Trophoblast cell (in vitro differentiated cells and primary cell): ENCODE data around the gene SLC6A16.
A peak's percentile ranks its signal among the peaks of the same experiment; 100 is the strongest.

Experiments used
- DNase-seq, 2 donors: peaks; one replicate each; pipeline ENCODE4 v3.0.0-alpha.2; 2016
- H2AFZ ChIP-seq: 2 replicates; pipeline ENCODE4 v1.6.1; 2013; ENCODE audit warnings: low read length, moderate library complexity, mild to moderate bottlenecking; ENCODE audit not compliant: insufficient read depth, poor library complexity
- H2AK5ac ChIP-seq: 2 replicates; pipeline ENCODE4 v1.6.1; 2013; ENCODE audit warnings: mild to moderate bottlenecking, low read length
- H2BK120ac ChIP-seq: 2 replicates; pipeline ENCODE4 v1.6.1; 2013; ENCODE audit warnings: low read length, mild to moderate bottlenecking, moderate library complexity; ENCODE audit not compliant: insufficient read depth, poor library complexity
- H2BK12ac ChIP-seq: 2 replicates; pipeline ENCODE4 v1.6.1; 2013; ENCODE audit warnings: mild to moderate bottlenecking, low read length, moderate library complexity
- H2BK5ac ChIP-seq: 2 replicates; pipeline ENCODE4 v1.6.1; 2013; ENCODE audit warnings: low read length, low read depth, moderate library complexity, mild to moderate bottlenecking; ENCODE audit not compliant: poor library complexity
- H3K14ac ChIP-seq: 2 replicates; pipeline ENCODE4 v1.6.1; 2013; ENCODE audit warnings: mild to moderate bottlenecking, low read length
- H3K18ac ChIP-seq: 2 replicates; pipeline ENCODE4 v1.6.1; 2013; ENCODE audit warnings: mild to moderate bottlenecking, low read length
- H3K23ac ChIP-seq: 2 replicates; pipeline ENCODE4 v1.6.1; 2013; ENCODE audit warnings: low read length
- H3K27ac ChIP-seq: 2 replicates; pipeline ENCODE4 v1.5.1; 2013; ENCODE audit warnings: low read depth, mild to moderate bottlenecking, inconsistent platforms, low read length, moderate library complexity
- H3K27me3 ChIP-seq: 2 replicates; pipeline ENCODE4 v1.6.1; 2013; ENCODE audit warnings: inconsistent platforms, mild to moderate bottlenecking, low read length, moderate library complexity; ENCODE audit not compliant: insufficient read depth
- H3K36me3 ChIP-seq, 2 experiments: 1 replicate in 1 of 2; 2 replicates in 1 of 2; pipeline ENCODE4 v1.6.1; 2013; ENCODE audit warnings: low read length in 2 of 2, mild to moderate bottlenecking in 2 of 2, moderate library complexity in 1 of 2; ENCODE audit not compliant: insufficient read depth in 2 of 2, control insufficient read depth in 1 of 2
- H3K4ac ChIP-seq: 2 replicates; pipeline ENCODE4 v1.6.1; 2013; ENCODE audit warnings: low read depth, mild to moderate bottlenecking, low read length, moderate library complexity
- H3K4me1 ChIP-seq, 2 experiments: 1 replicate in 1 of 2; 2 replicates in 1 of 2; pipeline ENCODE4 v1.6.1; 2013; ENCODE audit warnings: low read length in 2 of 2, mild to moderate bottlenecking in 2 of 2, moderate library complexity in 1 of 2; ENCODE audit not compliant: insufficient read depth in 2 of 2, control insufficient read depth in 1 of 2
- H3K4me2 ChIP-seq: 2 replicates; pipeline ENCODE4 v1.6.1; 2013; ENCODE audit warnings: inconsistent platforms, mild to moderate bottlenecking, low read length, moderate library complexity
- H3K4me3 ChIP-seq: 2 replicates; pipeline ENCODE4 v1.5.1; 2013; ENCODE audit warnings: mild to moderate bottlenecking, low read depth, low read length, inconsistent platforms
- H3K79me1 ChIP-seq: one replicate; pipeline ENCODE4 v1.6.1; 2013; ENCODE audit warnings: low read length
- H3K79me2 ChIP-seq: 2 replicates; pipeline ENCODE4 v1.6.1; 2013; ENCODE audit warnings: low read length, mild to moderate bottlenecking; ENCODE audit not compliant: control insufficient read depth, insufficient read depth, poor library complexity
- H3K9ac ChIP-seq: 2 replicates; pipeline ENCODE4 v1.6.1; 2013; ENCODE audit warnings: mild to moderate bottlenecking, low read length
- H3K9me3 ChIP-seq: 2 replicates; pipeline ENCODE4 v1.6.1; 2013; ENCODE audit warnings: low read depth, mild to moderate bottlenecking, control low read depth, inconsistent platforms, low read length; ENCODE audit not compliant: insufficient read depth
- H4K12ac ChIP-seq: 2 replicates; pipeline ENCODE4 v1.6.1; 2013; ENCODE audit warnings: low read depth, mild to moderate bottlenecking, low read length, moderate library complexity
- H4K8ac ChIP-seq: 2 replicates; pipeline ENCODE4 v1.6.1; 2013; ENCODE audit warnings: low read depth, mild to moderate bottlenecking, low read length, moderate library complexity
- H4K91ac ChIP-seq: one replicate; pipeline ENCODE4 v1.6.1; 2013; ENCODE audit warnings: low read depth, mild to moderate bottlenecking, low read length, moderate library complexity
- WGBS: extraction: QIAGEN DNeasy Blood & Tissue Kit; methylation state at CpG from one replicate; pipeline ENCODE4 v1.1.7; 2013; ENCODE audit warnings: missing lambda C conversion rate; ENCODE audit not compliant: insufficient read length, insufficient coverage; ENCODE audit errors: extremely low coverage; 5-methylcytosine and 5-hydroxymethylcytosine counted together

SLC6A16 gene

GRCh38 chr19:49247676-49248075, 77.3 kb downstream of the SLC6A16 start:
- Histone ChIP-seq H3K79me1 (no peaks in the 10 kb centered on the region), H3K4ac (no peak overlapping the region), H3K4me3 (no peak overlapping the region), H3K36me3 (no peaks in the 10 kb centered on the region), H3K9ac (no peak overlapping the region), H3K9me3 (no peaks in the 10 kb centered on the region), H3K14ac (no peak overlapping the region), H3K18ac (no peak overlapping the region), H4K12ac (no peak overlapping the region), H3K4me1 (no peaks in the 10 kb centered on the region), H3K79me2 (no peaks in the 10 kb centered on the region), H2AFZ (no peak overlapping the region), H3K4me2 (no peak overlapping the region), H3K23ac (no peak overlapping the region), H2BK120ac (no peak overlapping the region), H4K91ac (no peak overlapping the region), H2BK5ac (no peak overlapping the region), H3K27ac (no peak overlapping the region), H3K27me3 (no peaks in the 10 kb centered on the region), H2BK12ac (no peak overlapping the region), H4K8ac (no peak overlapping the region), H2AK5ac (no peak overlapping the region)
- DNase-seq: no peak
- WGBS: no CpG with 5 or more reads among the region's 2 CpGs

DNA sequence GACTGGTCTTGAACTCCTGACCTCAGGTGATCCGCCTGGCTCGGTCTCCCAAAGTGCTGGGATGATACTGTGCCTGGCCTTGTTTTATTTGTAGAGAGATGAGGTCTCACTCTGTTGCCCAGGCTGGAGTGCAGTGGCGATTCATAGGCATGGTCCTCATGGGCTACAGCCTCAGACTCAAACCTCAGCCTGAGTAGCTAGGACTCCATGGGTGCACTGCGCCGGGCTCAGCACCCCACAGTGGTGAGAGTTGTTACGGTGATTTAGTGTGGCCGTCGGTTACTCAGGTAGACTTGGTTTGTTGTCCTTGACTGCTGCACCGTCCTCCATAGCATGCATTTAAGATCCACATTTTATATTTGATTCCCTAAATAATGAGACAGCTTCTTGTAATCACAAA, 80.7 kb downstream of the SLC6A16 start:
- Histone ChIP-seq H4K8ac (no peak overlapping the region), H3K4me3 (no peak overlapping the region), H3K27ac (no peak overlapping the region), H2BK5ac (no peak overlapping the region), H2BK120ac (no peak overlapping the region), H3K9ac (no peak overlapping the region), H3K4me2 (no peak overlapping the region), H3K36me3 (no peaks in the 10 kb centered on the region), H3K18ac (no peak overlapping the region), H2AFZ (no peak overlapping the region), H3K23ac (no peak overlapping the region), H3K27me3 (no peaks in the 10 kb centered on the region), H3K4me1 (no peaks in the 10 kb centered on the region), H3K79me2 (no peaks in the 10 kb centered on the region), H2BK12ac (no peak overlapping the region), H3K79me1 (no peaks in the 10 kb centered on the region), H2AK5ac (no peak overlapping the region), H4K91ac (no peak overlapping the region), H3K4ac (no peak overlapping the region), H4K12ac (no peak overlapping the region), H3K9me3 (no peaks in the 10 kb centered on the region), H3K14ac (no peak overlapping the region)
- no CpG with 5 or more reads among the region's 9 CpGs for WGBS
- DNase-seq: no peak

DNA sequence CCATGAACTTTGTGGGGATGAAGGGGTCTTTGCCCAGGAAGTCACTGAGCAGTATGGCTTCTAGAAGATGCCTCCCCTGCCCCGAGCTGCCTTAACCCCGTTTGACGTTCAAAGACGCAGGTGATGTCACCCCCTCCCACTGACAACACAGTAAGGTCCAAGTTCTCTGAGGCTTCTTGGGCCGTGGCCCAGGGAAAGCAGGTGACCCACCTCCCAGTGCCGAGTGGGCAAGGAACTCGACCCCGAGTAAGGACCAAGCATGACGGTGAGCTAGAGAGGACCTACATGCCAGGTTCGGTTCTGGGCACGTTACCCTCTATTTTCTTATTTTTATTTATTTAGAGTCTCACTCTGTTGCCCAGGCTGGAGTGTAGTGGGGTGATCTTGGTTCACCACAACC, 81.3 kb downstream of the SLC6A16 start:
- Histone ChIP-seq H3K27ac (no peak overlapping the region), H3K79me1 (no peaks in the 10 kb centered on the region), H3K27me3 (no peaks in the 10 kb centered on the region), H2BK5ac (no peak overlapping the region), H3K18ac (no peak overlapping the region), H2AFZ (no peak overlapping the region), H4K91ac (no peak overlapping the region), H3K4me1 (no peaks in the 10 kb centered on the region), H3K4me2 (no peak overlapping the region), H3K14ac (no peak overlapping the region), H3K4me3 (peak overlapping the region; percentile 28), H4K12ac (no peak overlapping the region), H3K23ac (no peak overlapping the region), H2AK5ac (no peak overlapping the region), H4K8ac (no peak overlapping the region), H3K4ac (no peak overlapping the region), H3K79me2 (no peaks in the 10 kb centered on the region), H2BK12ac (no peak overlapping the region), H2BK120ac (no peak overlapping the region), H3K36me3 (no peaks in the 10 kb centered on the region), H3K9me3 (no peaks in the 10 kb centered on the region), H3K9ac (no peak overlapping the region)
- no peak for DNase-seq
- WGBS: no CpG with 5 or more reads among the region's 11 CpGs

DNA sequence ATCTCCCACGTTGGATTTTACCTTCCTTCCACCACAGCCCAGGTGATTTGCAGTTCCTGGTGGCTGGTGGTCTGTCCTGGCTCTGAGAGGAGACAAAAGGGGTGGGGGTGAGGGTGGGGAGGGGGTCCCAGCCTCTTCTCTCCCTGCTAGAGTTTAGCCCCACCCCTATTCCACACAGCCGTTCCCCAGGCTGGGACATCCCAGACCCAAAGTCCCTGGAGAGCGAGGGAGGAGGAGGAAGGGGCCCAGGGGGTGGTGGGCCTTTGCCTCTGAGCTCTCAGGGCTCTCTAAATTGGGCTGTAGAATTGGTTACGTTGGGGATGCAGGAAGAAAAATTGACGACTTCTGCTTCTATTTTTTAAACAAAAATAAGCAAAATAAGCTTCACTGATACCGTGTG, 81.9 kb downstream of the SLC6A16 start:
- H4K91ac ChIP-seq: no peak overlapping the region
- no peak overlapping the region for H3K23ac ChIP-seq
- no peaks in the 10 kb centered on the region for H3K79me1 ChIP-seq
- no peaks in the 10 kb centered on the region for H3K9me3 ChIP-seq
- H3K9ac ChIP-seq: no peak overlapping the region
- H2BK12ac ChIP-seq: no peak overlapping the region
- H3K4me3 ChIP-seq: no peak overlapping the region
- H3K36me3 ChIP-seq: no peaks in the 10 kb centered on the region
- H4K8ac ChIP-seq: no peak overlapping the region
- no peak overlapping the region for H2BK5ac ChIP-seq
- H3K14ac ChIP-seq: no peak overlapping the region
- no peak overlapping the region for H3K27ac ChIP-seq
- H3K4me1 ChIP-seq: no peaks in the 10 kb centered on the region
- H3K18ac ChIP-seq: no peak overlapping the region
- H3K4me2 ChIP-seq: no peak overlapping the region
- H4K12ac ChIP-seq: no peak overlapping the region
- H2AK5ac ChIP-seq: no peak overlapping the region
- no peaks in the 10 kb centered on the region for H3K79me2 ChIP-seq
- no peak overlapping the region for H2BK120ac ChIP-seq
- WGBS: no CpG with 5 or more reads among the region's 6 CpGs
- no peak overlapping the region for H2AFZ ChIP-seq
- no peak overlapping the region for H3K4ac ChIP-seq
- no peaks in the 10 kb centered on the region for H3K27me3 ChIP-seq
- DNase-seq: no peak
